Measurements from ENCODE around the gene SCEL.
"Not testable (repeated sequence)": the region's sequence is repeated elsewhere in the genome, so short reads cannot be mapped to it uniquely, and the experiment has no call there.

Gene SCEL

DNA sequence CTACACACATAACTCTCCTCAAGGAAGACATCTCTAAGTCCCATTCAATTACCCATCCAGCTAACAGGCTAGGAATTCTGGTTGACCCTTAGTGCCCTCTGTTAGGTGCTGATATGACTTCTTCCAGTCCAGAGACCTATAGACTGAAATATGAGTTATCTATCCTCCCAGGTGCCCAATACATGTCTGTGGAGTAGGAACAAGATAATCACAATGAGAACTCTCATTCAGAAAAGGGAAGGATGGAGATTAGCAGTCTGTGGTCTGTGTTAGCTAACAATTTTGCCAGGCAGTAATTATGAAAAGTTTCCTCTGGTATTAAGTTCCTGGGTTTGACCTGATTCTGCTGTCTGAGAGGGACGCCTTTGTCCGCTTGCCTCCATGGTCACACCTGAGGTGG is 117.8 kb downstream of the SCEL start:
- Histone ChIP-seq H3K4me3 (ENCODE audit: low read depth, low read length) (no peak overlapping the region), H3K9me3 (ENCODE audit: control insufficient read depth, insufficient read depth, low read depth, low read length) (no peaks in the 10 kb centered on the region), H3K4me1 (ENCODE audit: control insufficient read depth, insufficient read depth, low read length) (no peaks in the 10 kb centered on the region), H3K27ac (ENCODE audit: extremely low read depth, low read depth, low read length) (no peak overlapping the region), H3K36me3 (ENCODE audit: control insufficient read depth in 2 of 2, insufficient read depth in 1 of 2, low read length in 2 of 2) (no peaks in the 10 kb centered on the region)
- CTCF ChIA-PET: no interaction called here
- POLR2A ChIA-PET: no interaction called here
- TF ChIP-seq KLF10 (tag by site-specific recombination; IDR thresholded peaks at IDR 0.05): no peak
- TF ChIP-seq KLF9 (tag by site-specific recombination; IDR thresholded peaks at IDR 0.05; ENCODE audit: low read depth): no peak
- no peak for TF ChIP-seq ZNF19 (tag by site-specific recombination; IDR thresholded peaks at IDR 0.05; ENCODE audit: low read depth)
- TF ChIP-seq ZNF221 (tag by site-specific recombination; IDR thresholded peaks at IDR 0.05; ENCODE audit: borderline replicate concordance): no peak
- TF ChIP-seq REPIN1 (tag by site-specific recombination; IDR thresholded peaks at IDR 0.05; ENCODE audit: low read depth): no peak
- no peak for TF ChIP-seq ZNF302 (tag by site-specific recombination; IDR thresholded peaks at IDR 0.05; ENCODE audit: low read depth)
- TF ChIP-seq ZNF23 (tag by site-specific recombination; IDR thresholded peaks at IDR 0.05; ENCODE audit: borderline replicate concordance): no peak
- TF ChIP-seq ZNF76 (tag by site-specific recombination; IDR thresholded peaks at IDR 0.05; ENCODE audit: borderline replicate concordance, low read depth): no peak
- no peak for TF ChIP-seq ZNF501 (tag by site-specific recombination; IDR thresholded peaks at IDR 0.05)
- TF ChIP-seq ZNF311 (tag by site-specific recombination; IDR thresholded peaks at IDR 0.05; ENCODE audit: borderline replicate concordance): no peak

DNA sequence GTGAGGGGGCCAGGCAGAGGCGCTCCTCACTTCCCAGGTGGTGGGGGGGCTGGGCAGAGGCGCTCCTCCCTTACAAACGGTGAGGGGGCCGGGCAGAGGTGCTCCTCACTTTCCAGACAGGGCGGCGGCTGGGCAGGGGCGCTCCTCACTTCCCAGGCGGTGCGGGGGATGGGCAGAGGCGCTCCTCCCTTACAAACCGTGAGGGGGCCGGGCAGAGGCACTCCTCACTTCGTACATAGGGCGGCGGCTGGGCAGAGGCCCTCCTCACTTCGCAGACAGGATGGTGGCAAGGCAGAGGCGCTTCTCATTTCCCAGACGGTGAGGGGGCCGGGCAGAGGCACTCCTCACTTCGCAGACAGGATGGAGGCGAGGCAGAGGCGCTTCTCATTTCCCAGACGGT is 124.5 kb downstream of the SCEL start:
- CTCF ChIA-PET; POLR2A ChIA-PET; H3K27ac ChIP-seq (ENCODE audit: extremely low read depth, low read depth, low read length); H3K4me3 ChIP-seq (ENCODE audit: low read depth, low read length); H3K36me3 ChIP-seq (ENCODE audit: control insufficient read depth in 2 of 2, insufficient read depth in 1 of 2, low read length in 2 of 2); H3K4me1 ChIP-seq (ENCODE audit: control insufficient read depth, insufficient read depth, low read length); H3K9me3 ChIP-seq (ENCODE audit: control insufficient read depth, insufficient read depth, low read depth, low read length): not testable (repeated sequence)

DNA sequence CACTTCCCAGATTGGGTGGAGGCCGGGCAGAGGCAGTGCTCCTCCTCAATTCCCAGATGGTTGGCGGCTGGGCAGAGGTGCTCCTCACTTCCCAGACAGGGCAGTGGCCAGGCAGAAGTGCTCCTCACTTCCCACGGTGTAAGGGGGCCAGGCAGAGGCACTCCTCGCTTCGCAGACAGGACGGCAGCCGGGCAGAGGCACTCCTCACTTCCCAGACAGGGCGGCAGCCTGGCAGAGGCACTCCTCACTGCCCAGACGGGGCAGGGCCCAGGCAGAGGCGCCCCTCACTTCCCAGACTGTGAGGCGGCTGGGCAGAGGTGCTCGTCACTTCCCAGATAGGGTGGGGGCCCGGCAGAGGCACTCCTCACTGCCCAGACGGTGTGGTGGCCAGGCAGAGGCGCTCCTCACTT is 125.3 kb downstream of the SCEL start:
- Histone ChIP-seq H3K4me1 (ENCODE audit: control insufficient read depth, insufficient read depth, low read length) (no peaks in the 10 kb centered on the region), H3K36me3 (ENCODE audit: control insufficient read depth in 2 of 2, insufficient read depth in 1 of 2, low read length in 2 of 2) (no peaks in the 10 kb centered on the region), H3K27ac (ENCODE audit: extremely low read depth, low read depth, low read length) (no peak overlapping the region), H3K9me3 (ENCODE audit: control insufficient read depth, insufficient read depth, low read depth, low read length) (no peaks in the 10 kb centered on the region), H3K4me3 (ENCODE audit: low read depth, low read length) (no peak overlapping the region)
- POLR2A ChIA-PET: no interaction called here
- TF ChIP-seq, protein P1, sequence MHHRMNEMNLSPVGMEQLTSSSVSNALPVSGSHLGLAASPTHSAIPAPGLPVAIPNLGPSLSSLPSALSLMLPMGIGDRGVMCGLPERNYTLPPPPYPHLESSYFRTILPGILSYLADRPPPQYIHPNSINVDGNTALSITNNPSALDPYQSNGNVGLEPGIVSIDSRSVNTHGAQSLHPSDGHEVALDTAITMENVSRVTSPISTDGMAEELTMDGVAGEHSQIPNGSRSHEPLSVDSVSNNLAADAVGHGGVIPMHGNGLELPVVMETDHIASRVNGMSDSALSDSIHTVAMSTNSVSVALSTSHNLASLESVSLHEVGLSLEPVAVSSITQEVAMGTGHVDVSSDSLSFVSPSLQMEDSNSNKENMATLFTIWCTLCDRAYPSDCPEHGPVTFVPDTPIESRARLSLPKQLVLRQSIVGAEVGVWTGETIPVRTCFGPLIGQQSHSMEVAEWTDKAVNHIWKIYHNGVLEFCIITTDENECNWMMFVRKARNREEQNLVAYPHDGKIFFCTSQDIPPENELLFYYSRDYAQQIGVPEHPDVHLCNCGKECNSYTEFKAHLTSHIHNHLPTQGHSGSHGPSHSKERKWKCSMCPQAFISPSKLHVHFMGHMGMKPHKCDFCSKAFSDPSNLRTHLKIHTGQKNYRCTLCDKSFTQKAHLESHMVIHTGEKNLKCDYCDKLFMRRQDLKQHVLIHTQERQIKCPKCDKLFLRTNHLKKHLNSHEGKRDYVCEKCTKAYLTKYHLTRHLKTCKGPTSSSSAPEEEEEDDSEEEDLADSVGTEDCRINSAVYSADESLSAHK (tag by site-specific recombination; IDR thresholded peaks at IDR 0.05): no peak
- TF ChIP-seq ZNF19 (tag by site-specific recombination; IDR thresholded peaks at IDR 0.05; ENCODE audit: low read depth): no peak
- TF ChIP-seq ZNF140 (tag by site-specific recombination; IDR thresholded peaks at IDR 0.05): no peak
- TF ChIP-seq, protein P2, sequence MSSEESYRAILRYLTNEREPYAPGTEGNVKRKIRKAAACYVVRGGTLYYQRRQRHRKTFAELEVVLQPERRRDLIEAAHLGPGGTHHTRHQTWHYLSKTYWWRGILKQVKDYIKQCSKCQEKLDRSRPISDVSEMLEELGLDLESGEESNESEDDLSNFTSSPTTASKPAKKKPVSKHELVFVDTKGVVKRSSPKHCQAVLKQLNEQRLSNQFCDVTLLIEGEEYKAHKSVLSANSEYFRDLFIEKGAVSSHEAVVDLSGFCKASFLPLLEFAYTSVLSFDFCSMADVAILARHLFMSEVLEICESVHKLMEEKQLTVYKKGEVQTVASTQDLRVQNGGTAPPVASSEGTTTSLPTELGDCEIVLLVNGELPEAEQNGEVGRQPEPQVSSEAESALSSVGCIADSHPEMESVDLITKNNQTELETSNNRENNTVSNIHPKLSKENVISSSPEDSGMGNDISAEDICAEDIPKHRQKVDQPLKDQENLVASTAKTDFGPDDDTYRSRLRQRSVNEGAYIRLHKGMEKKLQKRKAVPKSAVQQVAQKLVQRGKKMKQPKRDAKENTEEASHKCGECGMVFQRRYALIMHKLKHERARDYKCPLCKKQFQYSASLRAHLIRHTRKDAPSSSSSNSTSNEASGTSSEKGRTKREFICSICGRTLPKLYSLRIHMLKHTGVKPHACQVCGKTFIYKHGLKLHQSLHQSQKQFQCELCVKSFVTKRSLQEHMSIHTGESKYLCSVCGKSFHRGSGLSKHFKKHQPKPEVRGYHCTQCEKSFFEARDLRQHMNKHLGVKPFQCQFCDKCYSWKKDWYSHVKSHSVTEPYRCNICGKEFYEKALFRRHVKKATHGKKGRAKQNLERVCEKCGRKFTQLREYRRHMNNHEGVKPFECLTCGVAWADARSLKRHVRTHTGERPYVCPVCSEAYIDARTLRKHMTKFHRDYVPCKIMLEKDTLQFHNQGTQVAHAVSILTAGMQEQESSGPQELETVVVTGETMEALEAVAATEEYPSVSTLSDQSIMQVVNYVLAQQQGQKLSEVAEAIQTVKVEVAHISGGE (tag by site-specific recombination; conservative IDR thresholded peaks at IDR 0.05; ENCODE audit: low read depth): no peak
- TF ChIP-seq ZBTB17 (tag by site-specific recombination; IDR thresholded peaks at IDR 0.05): no peak
- no peak for TF ChIP-seq ZNF747 (tag by site-specific recombination; IDR thresholded peaks at IDR 0.05)
- no peak for TF ChIP-seq WT1 (tag by site-specific recombination; IDR thresholded peaks at IDR 0.05)
- TF ChIP-seq ZSCAN23 (tag by site-specific recombination; IDR thresholded peaks at IDR 0.05): no peak
- no peak for TF ChIP-seq ZNF654 (tag by site-specific recombination; IDR thresholded peaks at IDR 0.05; ENCODE audit: low read depth)
- TF ChIP-seq ZNF202 (tag by site-specific recombination; IDR thresholded peaks at IDR 0.05; ENCODE audit: borderline replicate concordance): no peak
- TF ChIP-seq ZNF629 (tag by site-specific recombination; IDR thresholded peaks at IDR 0.05): no peak
- TF ChIP-seq, protein P3, sequence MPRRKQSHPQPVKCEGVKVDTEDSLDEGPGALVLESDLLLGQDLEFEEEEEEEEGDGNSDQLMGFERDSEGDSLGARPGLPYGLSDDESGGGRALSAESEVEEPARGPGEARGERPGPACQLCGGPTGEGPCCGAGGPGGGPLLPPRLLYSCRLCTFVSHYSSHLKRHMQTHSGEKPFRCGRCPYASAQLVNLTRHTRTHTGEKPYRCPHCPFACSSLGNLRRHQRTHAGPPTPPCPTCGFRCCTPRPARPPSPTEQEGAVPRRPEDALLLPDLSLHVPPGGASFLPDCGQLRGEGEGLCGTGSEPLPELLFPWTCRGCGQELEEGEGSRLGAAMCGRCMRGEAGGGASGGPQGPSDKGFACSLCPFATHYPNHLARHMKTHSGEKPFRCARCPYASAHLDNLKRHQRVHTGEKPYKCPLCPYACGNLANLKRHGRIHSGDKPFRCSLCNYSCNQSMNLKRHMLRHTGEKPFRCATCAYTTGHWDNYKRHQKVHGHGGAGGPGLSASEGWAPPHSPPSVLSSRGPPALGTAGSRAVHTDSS (tag by site-specific recombination; IDR thresholded peaks at IDR 0.05): no peak
- TF ChIP-seq ZNF660 (tag by site-specific recombination; IDR thresholded peaks at IDR 0.05): no peak
- no peak for TF ChIP-seq ZNF341 (tag by site-specific recombination; IDR thresholded peaks at IDR 0.05; ENCODE audit: low read depth)
- TF ChIP-seq, protein P4, sequence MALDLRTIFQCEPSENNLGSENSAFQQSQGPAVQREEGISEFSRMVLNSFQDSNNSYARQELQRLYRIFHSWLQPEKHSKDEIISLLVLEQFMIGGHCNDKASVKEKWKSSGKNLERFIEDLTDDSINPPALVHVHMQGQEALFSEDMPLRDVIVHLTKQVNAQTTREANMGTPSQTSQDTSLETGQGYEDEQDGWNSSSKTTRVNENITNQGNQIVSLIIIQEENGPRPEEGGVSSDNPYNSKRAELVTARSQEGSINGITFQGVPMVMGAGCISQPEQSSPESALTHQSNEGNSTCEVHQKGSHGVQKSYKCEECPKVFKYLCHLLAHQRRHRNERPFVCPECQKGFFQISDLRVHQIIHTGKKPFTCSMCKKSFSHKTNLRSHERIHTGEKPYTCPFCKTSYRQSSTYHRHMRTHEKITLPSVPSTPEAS (tag by site-specific recombination; IDR thresholded peaks at IDR 0.05): no peak
- CTCF ChIA-PET: no interaction called here
